GM21390 (cell line): ENCODE data around the gene PKIG.
"Not testable (repeated sequence)": the region's sequence is repeated elsewhere in the genome, so short reads cannot be mapped to it uniquely, and the experiment has no call there.

ENCODE experiments used
- ATAC-seq: cut with Tn5 transposase; IDR thresholded peaks from one replicate; pipeline ENCODE4 v1.9.1; 2021; ENCODE audit not compliant: unreplicated experiment

Gene PKIG

GRCh38 chr20:44582311-44583025 is at the start of gene PKIG:
TSS of gene PKIG (plus strand) at chr20:44582579. CDS start at chr20:44614557, 31,978 bp downstream.
- ATAC-seq, result no peak

DNA sequence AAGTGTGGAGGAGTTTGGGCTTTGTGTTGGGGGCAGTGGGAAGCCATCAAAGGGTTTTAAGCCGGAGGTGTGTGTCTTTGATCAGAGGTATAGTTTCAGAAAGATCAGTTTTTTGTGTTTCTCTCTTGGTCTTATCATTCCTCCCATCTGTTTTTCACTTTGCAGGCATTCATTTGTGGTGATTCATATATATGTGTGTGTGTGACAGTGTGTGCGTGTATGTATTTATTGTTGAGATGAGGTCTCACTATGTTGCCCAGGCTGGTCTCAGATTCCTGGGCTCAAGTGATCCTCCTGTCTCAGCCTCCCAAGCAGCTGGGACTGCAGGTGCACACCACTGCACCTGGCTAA is 49.4 kb upstream of the PKIG start:
- no peak for ATAC-seq

- ATAC-seq, result no peak
Measured at GRCh38 chr20:44533928-44534327, 48.5 kb upstream of the PKIG start.

- ATAC-seq, result no peak
Measured at GRCh38 chr20:44536175-44536574, 46.2 kb upstream of the PKIG start.

GRCh38 chr20:44537993-44538392 is 44.4 kb upstream of the PKIG start:
- no peak for ATAC-seq

- no peak for ATAC-seq
Measured at GRCh38 chr20:44540834-44541233, 41.5 kb upstream of the PKIG start.

- no peak for ATAC-seq
Measured at GRCh38 chr20:44541992-44542391, 40.4 kb upstream of the PKIG start.

DNA sequence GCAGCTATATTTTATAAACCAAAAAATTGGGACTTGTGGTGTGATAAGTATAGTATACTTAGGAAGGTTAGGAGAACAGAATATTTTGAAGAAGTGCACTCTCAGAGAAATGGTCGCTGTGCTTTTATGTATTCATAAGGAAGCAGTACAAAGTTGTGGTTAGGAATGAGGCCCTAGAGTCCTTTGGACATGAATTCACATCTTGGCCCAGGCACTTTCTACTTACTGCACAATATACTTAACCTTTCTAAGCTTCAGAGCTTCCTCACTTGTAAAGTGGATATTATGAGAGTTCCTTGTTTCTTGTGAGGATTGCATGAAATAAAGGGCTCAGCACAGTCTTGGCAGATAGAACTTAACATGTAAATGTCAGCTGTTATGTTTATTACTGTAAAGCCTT is 39.5 kb upstream of the PKIG start:
- no peak for ATAC-seq

GRCh38 chr20:44543358-44543757 is 39.0 kb upstream of the PKIG start:
- no peak for ATAC-seq

- no peak for ATAC-seq
Measured at GRCh38 chr20:44544263-44544662, 38.1 kb upstream of the PKIG start.

DNA sequence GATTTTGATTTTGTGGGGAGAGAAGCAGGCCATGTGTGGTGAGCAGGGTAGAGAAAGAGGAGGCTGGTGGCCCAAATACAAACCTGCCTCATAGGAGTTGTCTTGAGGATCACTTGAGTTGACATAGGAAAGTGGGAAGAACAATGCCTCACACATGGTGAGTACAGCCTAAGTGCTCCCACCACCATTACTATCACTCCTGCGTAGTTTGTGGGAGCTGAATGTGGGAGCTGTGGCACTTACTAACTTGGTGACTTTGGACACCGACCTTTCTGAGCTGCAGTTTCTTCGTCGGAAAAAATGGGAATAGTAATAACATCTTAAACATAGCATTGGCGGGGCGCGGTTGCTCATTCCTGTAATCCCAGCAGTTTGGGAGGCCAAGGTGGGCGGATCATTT is 35.0 kb upstream of the PKIG start:
- ATAC-seq, result no peak

GRCh38 chr20:44549123-44549522 is 33.3 kb upstream of the PKIG start:
- ATAC-seq, result no peak

DNA sequence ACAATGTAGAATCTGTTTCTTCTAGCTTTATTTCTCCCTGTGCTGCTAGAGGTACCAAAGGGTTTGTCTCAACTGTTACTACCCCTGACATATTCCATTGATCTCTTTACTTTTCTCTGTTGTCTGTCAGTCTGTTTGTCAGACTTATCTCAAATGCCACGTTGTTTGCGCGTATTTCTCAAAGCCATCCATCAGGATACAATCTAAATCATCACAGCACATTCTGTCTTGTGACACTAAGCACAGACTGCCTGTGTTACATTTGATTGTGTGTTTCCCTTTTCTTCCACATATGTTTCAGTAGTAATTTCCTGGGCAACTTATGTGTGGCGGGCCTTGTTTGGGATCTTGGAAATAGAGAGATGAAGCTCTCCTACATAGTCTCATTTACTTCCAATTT is 30.3 kb upstream of the PKIG start:
- no peak for ATAC-seq

- no peak for ATAC-seq
Measured at GRCh38 chr20:44552568-44552949, 29.8 kb upstream of the PKIG start.

GRCh38 chr20:44552950-44553908 is 29.1 kb upstream of the PKIG start:
- no peak for ATAC-seq

DNA sequence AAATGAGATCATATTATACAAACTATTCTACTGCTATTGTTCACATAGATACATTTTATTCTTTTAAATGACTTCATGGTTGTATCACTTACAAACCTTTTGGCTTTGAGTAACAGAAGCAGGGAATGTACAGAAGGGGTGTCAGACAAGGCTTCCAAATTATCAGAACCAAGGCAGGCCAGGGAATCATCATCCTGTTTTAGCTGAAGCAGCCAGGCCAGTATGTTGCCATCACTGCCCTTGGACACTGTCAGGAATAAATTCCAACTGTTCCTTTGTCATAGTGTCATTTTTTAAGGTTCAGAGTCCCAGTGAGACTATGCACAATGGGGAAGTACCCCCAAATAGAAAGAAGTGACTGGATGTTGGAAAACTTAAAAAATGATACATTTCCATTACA is 23.1 kb upstream of the PKIG start:
- ATAC-seq, result no peak

DNA sequence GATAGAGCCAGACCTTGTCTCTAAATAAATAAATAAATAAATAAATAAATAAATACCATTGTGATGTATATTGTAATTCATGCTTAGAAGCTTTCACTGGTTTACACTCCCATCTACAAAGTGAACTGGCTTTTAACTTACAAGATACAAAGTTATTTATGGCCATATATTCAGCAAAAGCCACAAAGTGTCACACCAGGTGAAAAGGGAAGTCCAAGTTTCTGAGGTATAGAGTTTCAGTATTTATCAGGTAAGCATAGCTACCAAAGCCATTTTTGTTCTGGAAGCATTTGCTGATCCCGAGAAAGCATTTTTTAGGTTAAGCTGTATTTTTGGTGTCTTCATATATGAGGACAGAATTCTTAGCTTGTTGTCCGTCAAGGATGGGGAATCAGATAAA is 22.1 kb upstream of the PKIG start:
- ATAC-seq, result no peak

DNA sequence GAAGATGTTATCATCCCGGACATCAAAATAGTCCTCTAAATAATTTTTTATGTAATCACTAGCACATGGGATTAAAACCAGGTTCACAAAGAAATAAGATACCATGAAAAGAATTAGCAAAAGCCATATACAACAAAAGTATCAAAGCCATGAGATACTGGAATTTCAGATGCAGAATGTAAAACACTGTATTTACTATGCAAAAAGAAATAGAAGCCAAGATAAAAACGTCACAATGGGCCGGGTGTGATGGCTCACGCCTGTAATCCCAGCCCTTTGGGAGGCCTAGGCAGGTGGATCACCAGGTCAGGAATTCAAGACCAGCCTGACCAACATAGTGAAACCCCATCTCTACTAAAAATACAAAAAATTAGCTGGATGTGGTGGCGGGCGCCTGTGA is 21.6 kb upstream of the PKIG start:
- ATAC-seq, result not testable (repeated sequence)

- ATAC-seq, result no peak
Measured at GRCh38 chr20:44561876-44562275, 20.5 kb upstream of the PKIG start.

DNA sequence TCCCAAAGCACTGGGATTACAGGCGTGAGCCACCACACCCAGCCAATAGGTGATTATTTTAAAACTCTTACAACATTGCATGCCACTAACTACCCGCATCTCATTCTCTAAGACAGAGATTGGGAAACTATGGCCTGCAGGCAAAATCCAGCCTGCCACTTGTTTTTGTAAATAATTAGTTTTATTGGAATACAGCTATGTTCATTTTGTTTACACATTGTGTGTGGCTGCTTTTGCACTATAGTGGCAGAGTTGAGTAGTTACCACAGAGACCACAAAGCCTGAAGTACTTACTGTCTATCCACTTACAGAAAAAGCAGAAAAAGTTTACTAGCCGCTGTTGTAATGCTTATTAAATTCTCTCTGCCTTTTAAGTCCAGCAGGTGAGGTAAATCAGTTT is 16.4 kb upstream of the PKIG start:
- ATAC-seq, result no peak

DNA sequence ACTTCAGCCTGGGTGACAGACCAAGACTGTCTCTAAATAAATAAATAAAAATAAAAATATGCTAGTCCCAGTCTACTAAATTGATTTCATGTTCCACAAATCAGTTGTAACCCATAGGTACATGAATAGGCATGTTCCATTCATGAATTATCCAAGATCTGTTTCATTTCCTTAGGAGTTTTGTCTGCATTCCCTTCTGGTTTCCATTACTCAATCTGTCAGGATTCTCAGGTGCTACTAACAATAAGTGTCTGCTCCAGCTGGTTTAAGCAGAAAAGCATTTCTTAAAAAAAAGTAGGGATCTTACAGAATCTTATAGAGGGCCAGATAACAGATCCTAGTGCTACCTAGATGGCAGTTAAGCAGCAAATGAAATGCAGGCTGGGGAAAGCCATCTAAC is 15.6 kb upstream of the PKIG start:
- no peak for ATAC-seq

GRCh38 chr20:44570367-44570766 is 12.0 kb upstream of the PKIG start:
- no peak for ATAC-seq
